IPS DF 4.7 (cell line): Measurements from ENCODE around the gene GALNT18.

ENCODE experiments used
- DNase-seq: peaks from one replicate; pipeline ENCODE4 v3.0.0-alpha.2; 2013; ENCODE audit warnings: low spot score; ENCODE audit errors: extremely low read depth

Gene GALNT18

GRCh38 chr11:11533751-11534150, 88.1 kb downstream of the GALNT18 start:
- DNase-seq: no peak

GRCh38 chr11:11533057-11533456, 88.7 kb downstream of the GALNT18 start:
- DNase-seq: no peak

- DNase-seq: no peak
Measured at GRCh38 chr11:11532574-11532973, 89.2 kb downstream of the GALNT18 start.

- no peak for DNase-seq
Measured at GRCh38 chr11:11531131-11531908, 90.5 kb downstream of the GALNT18 start.

- DNase-seq: no peak
Measured at GRCh38 chr11:11528986-11529385, 92.8 kb downstream of the GALNT18 start.

- DNase-seq: no peak
Measured at GRCh38 chr11:11525283-11525682, 96.5 kb downstream of the GALNT18 start.

- DNase-seq: no peak
Measured at GRCh38 chr11:11524436-11525061, 97.3 kb downstream of the GALNT18 start.

GRCh38 chr11:11522591-11522990, 99.2 kb downstream of the GALNT18 start:
- DNase-seq: no peak

- no peak for DNase-seq
Measured at GRCh38 chr11:11521306-11522002, 100.4 kb downstream of the GALNT18 start.

GRCh38 chr11:11520231-11521015, 101.4 kb downstream of the GALNT18 start:
- no peak for DNase-seq

- no peak for DNase-seq
Measured at GRCh38 chr11:11519184-11519583, 102.6 kb downstream of the GALNT18 start.

- DNase-seq: no peak
Measured at GRCh38 chr11:11514246-11514645, 107.6 kb downstream of the GALNT18 start.

- no peak for DNase-seq
Measured at GRCh38 chr11:11513422-11513821, 108.4 kb downstream of the GALNT18 start.

GRCh38 chr11:11512929-11513328, 108.9 kb downstream of the GALNT18 start:
- DNase-seq: no peak

- DNase-seq: no peak
Measured at GRCh38 chr11:11512502-11512901, 109.3 kb downstream of the GALNT18 start.

- DNase-seq: no peak
Measured at GRCh38 chr11:11512090-11512489, 109.7 kb downstream of the GALNT18 start.

GRCh38 chr11:11510939-11511338, 110.9 kb downstream of the GALNT18 start:
- no peak for DNase-seq

GRCh38 chr11:11505692-11506091, 116.1 kb downstream of the GALNT18 start:
- no peak for DNase-seq

- no peak for DNase-seq
Measured at GRCh38 chr11:11505190-11505589, 116.6 kb downstream of the GALNT18 start.

- DNase-seq: no peak
Measured at GRCh38 chr11:11504071-11504470, 117.7 kb downstream of the GALNT18 start.

- no peak for DNase-seq
Measured at GRCh38 chr11:11502263-11502861, 119.4 kb downstream of the GALNT18 start.
